Choroid plexus epithelial cell (primary cell): ENCODE measurements around the gene ABCC6.
"Not testable (repeated sequence)": the region's sequence is repeated elsewhere in the genome, so short reads cannot be mapped to it uniquely, and the experiment has no call there.

Experiments used
- DNase-seq: peaks from one replicate; pipeline ENCODE4 v3.0.0-alpha.2; 2010; ENCODE audit warnings: low read depth
- H3K4me3 ChIP-seq: 2 replicates; pipeline ENCODE4 v1.5.1; 2011; ENCODE audit warnings: low read depth, mild to moderate bottlenecking, control low read depth, low read length, moderate library complexity
- CTCF ChIP-seq: conservative IDR thresholded peaks from 2 replicates; pipeline ENCODE4 v1.5.1; 2011; ENCODE audit warnings: low read depth, mild to moderate bottlenecking, control low read depth, inconsistent platforms, low read length, moderate library complexity

The ABCC6 gene

GRCh38 chr16:16222850-16223661 is at the start of gene ABCC6:
ABCC6 (minus strand) TSS chr16:16223494; CDS start chr16:16223434, 60 bp downstream.
- H3K4me3 ChIP-seq = peak within 1 kb of the TSS; percentile 26

GRCh38 chr16:16272573-16273221 is 49.4 kb upstream of the ABCC6 start:
- not testable (repeated sequence) for DNase-seq, H3K4me3 ChIP-seq

More at GRCh38 chr16:16222850-16223661, at the start of gene ABCC6:
- DNase-seq = not testable (repeated sequence)

GRCh38 chr16:16271658-16272057 is 48.4 kb upstream of the ABCC6 start:
- not testable (repeated sequence) for DNase-seq, H3K4me3 ChIP-seq

GRCh38 chr16:16268185-16268808 is 45.0 kb upstream of the ABCC6 start:
- DNase-seq = peak; percentile 0

GRCh38 chr16:16267708-16268107 is 44.4 kb upstream of the ABCC6 start:
- DNase-seq, H3K4me3 ChIP-seq: not testable (repeated sequence)

More at GRCh38 chr16:16268185-16268808, 45.0 kb upstream of the ABCC6 start:
- not testable (repeated sequence) for H3K4me3 ChIP-seq

GRCh38 chr16:16265044-16265443 is 41.8 kb upstream of the ABCC6 start:
- DNase-seq = peak; percentile 49
- not testable (repeated sequence) for H3K4me3 ChIP-seq

GRCh38 chr16:16263947-16264346 is 40.7 kb upstream of the ABCC6 start:
- not testable (repeated sequence) for H3K4me3 ChIP-seq, DNase-seq

GRCh38 chr16:16262954-16263555 is 39.8 kb upstream of the ABCC6 start:
- not testable (repeated sequence) for H3K4me3 ChIP-seq, DNase-seq

GRCh38 chr16:16259971-16260370 is 36.7 kb upstream of the ABCC6 start:
- not testable (repeated sequence) for DNase-seq, H3K4me3 ChIP-seq

GRCh38 chr16:16258822-16259221 is 35.5 kb upstream of the ABCC6 start:
- H3K4me3 ChIP-seq, DNase-seq: not testable (repeated sequence)

- H3K4me3 ChIP-seq, DNase-seq: not testable (repeated sequence)
- peak; percentile 35 for TF ChIP-seq CTCF
Observed at GRCh38 chr16:16257301-16257923, 34.1 kb upstream of the ABCC6 start.

- not testable (repeated sequence) for DNase-seq, H3K4me3 ChIP-seq
Observed at GRCh38 chr16:16252377-16252776, 29.1 kb upstream of the ABCC6 start.

- DNase-seq, H3K4me3 ChIP-seq: not testable (repeated sequence)
Observed at GRCh38 chr16:16249621-16250330, 26.5 kb upstream of the ABCC6 start.

- not testable (repeated sequence) for DNase-seq, H3K4me3 ChIP-seq
Observed at GRCh38 chr16:16247439-16247838, 24.1 kb upstream of the ABCC6 start.

- H3K4me3 ChIP-seq, DNase-seq: not testable (repeated sequence)
Observed at GRCh38 chr16:16246578-16247262, 23.4 kb upstream of the ABCC6 start.

- H3K4me3 ChIP-seq, DNase-seq: not testable (repeated sequence)
Observed at GRCh38 chr16:16243886-16244285, 20.6 kb upstream of the ABCC6 start.
